GM12878 (cell line): ENCODE data around the gene ARGLU1. TPM values are rescaled to one million over a fixed set of nuclear protein-coding genes. Genes with fewer than 3 reads are reported as not detected.

Source experiments
- ATAC-seq: fragments of 200-7000 bp; cut with Tn5 transposase; 3 replicates; pipeline ENCODE4 v1.9.1; 2020; ENCODE audit warnings: mild to moderate bottlenecking, moderate library complexity
- BruUV-seq: library from RNA; stranded (reverse); fragments of 400-500 nt; replicated peaks from 2 replicates; lab custom pipeline; 2021; lab: Mats Ljungman, UMichigan
- CTCF ChIA-PET: fragments of 300-600 bp; sonication (Branson Sonifier 250); formaldehyde crosslinking; extraction: SDS; loops from one replicate; lab custom pipeline; 2021; ENCODE audit warnings: inconsistent platforms; lab: Yijun Ruan, JAX
- POLR2A ChIA-PET: fragments of 350-600 bp; formaldehyde crosslinking; extraction: SDS; loops from one replicate; lab custom pipeline; 2021; ENCODE audit warnings: inconsistent platforms; lab: Charles Lee
- RAD21 ChIA-PET: fragments of 300-600 bp; sonication (Branson Sonifier 250); formaldehyde crosslinking; loops from one replicate; lab custom pipeline; 2023; ENCODE audit warnings: antibody characterized with exemption; ENCODE audit not compliant: unreplicated experiment; lab: Charles Lee
- SMC1A ChIA-PET: fragments of 300-600 bp; sonication (Branson Sonifier 250); formaldehyde crosslinking; loops from one replicate; lab custom pipeline; 2023; ENCODE audit not compliant: unreplicated experiment, uncharacterized antibody; lab: Charles Lee
- DNase-seq: peaks from one replicate; pipeline ENCODE4 v3.0.0-alpha.2; 2011; ENCODE audit warnings: low read depth, low spot score
- FAIRE-seq: peaks from 3 replicates; lab custom pipeline; 2011; peaks lifted over from hg19 to GRCh38; lab: Jason Lieb, UNC
- H2AFZ ChIP-seq: 2 replicates; pipeline ENCODE4 v1.6.0; 2011; ENCODE audit warnings: low read depth, low read length, control low read depth; ENCODE audit not compliant: control insufficient read depth
- H3K27ac ChIP-seq: 2 replicates; pipeline ENCODE4 v1.5.1; 2011; ENCODE audit warnings: control low read depth; ENCODE audit not compliant: control insufficient read depth, insufficient read depth
- H3K27me3 ChIP-seq, 2 experiments: replicated peaks in 1 of 2; 2 replicates each; pipeline versions ENCODE4 v1.6.0 to v1.6.1; 2011; ENCODE audit warnings: low read length in 1 of 2; ENCODE audit not compliant: control insufficient read depth in 2 of 2, insufficient read depth in 2 of 2
- H3K36me3 ChIP-seq, 2 experiments: 2 replicates each; pipeline ENCODE4 v1.5.1; 2011; ENCODE audit warnings: low read length in 1 of 2; ENCODE audit not compliant: control insufficient read depth in 2 of 2, insufficient read depth in 2 of 2
- H3K4me1 ChIP-seq: 2 replicates; pipeline ENCODE4 v1.6.1; 2011; ENCODE audit warnings: mild to moderate bottlenecking, low read length, moderate library complexity, mixed read lengths; ENCODE audit not compliant: control insufficient read depth, insufficient read depth
- H3K4me2 ChIP-seq: 2 replicates; pipeline ENCODE4 v1.6.0; 2011; ENCODE audit warnings: control low read depth; ENCODE audit not compliant: control insufficient read depth, insufficient read depth
- H3K4me3 ChIP-seq: fragments of 200-600 bp; sonication (generic); 2 replicates; pipeline ENCODE4 v1.5.1; 2016
- H3K79me2 ChIP-seq: 2 replicates; pipeline ENCODE4 v1.6.0; 2011; ENCODE audit warnings: low read length; ENCODE audit not compliant: control insufficient read depth, insufficient read depth
- H3K9ac ChIP-seq: 2 replicates; pipeline ENCODE4 v1.8.0; 2011; ENCODE audit warnings: low read length, control low read depth, mixed read lengths; ENCODE audit not compliant: control insufficient read depth, insufficient read depth
- H3K9me3 ChIP-seq: replicated peaks from 3 replicates; pipeline ENCODE4 v1.5.1; 2011; ENCODE audit warnings: mild to moderate bottlenecking, low read length; ENCODE audit not compliant: control insufficient read depth, insufficient read depth
- H4K20me1 ChIP-seq: 2 replicates; pipeline ENCODE4 v1.6.0; 2011; ENCODE audit not compliant: control insufficient read depth, insufficient read depth
- BACH1 ChIP-seq: fragments of 450-650 bp; IDR thresholded peaks from 2 replicates; pipeline ENCODE4 v1.6.1; 2017; ENCODE audit warnings: mild to moderate bottlenecking, borderline replicate concordance
- CBFB ChIP-seq: IDR thresholded peaks from 2 replicates; pipeline ENCODE4 v1.6.1; 2016; ENCODE audit warnings: antibody characterized with exemption, low read depth
- EZH2 ChIP-seq: IDR thresholded peaks from 2 replicates; pipeline ENCODE4 v1.6.1; 2012; ENCODE audit warnings: low read depth, mild to moderate bottlenecking, control low read depth, inconsistent platforms, low read length, borderline replicate concordance; ENCODE audit not compliant: control insufficient read depth
- SUZ12 ChIP-seq: fragments of 200-600 bp; sonication (generic); IDR thresholded peaks from one replicate; pipeline ENCODE4 v1.6.1; 2018; ENCODE audit warnings: antibody characterized with exemption, mild to moderate bottlenecking; ENCODE audit not compliant: unreplicated experiment
- WGBS: methylation state at CpG from one replicate; pipeline ENCODE4 v1.1.6; 2016; ENCODE audit warnings: low lambda C conversion rate; ENCODE audit not compliant: insufficient replicate concordance, insufficient coverage; ENCODE audit errors: missing lambda C conversion rate; 5-methylcytosine and 5-hydroxymethylcytosine counted together
- in situ Hi-C: fragments of 300-500 bp; cut with MboI; formaldehyde crosslinking; loops from 9 replicates; pipeline ENCODE4 v1.14.3; 2018; ENCODE audit warnings: mixed read lengths
- intact Hi-C: fragments of 100-400 bp; cut with micrococcal nuclease; formaldehyde crosslinking; loops from one replicate; pipeline ENCODE4 v1.14.2; 2022; ENCODE audit not compliant: unreplicated experiment
- polyA plus RNA-seq, 11 experiments: library from polyadenylated mRNA; depleted of rRNA in 4 of 11; unstranded in 6 of 11; stranded (reverse) in 5 of 11; fragments of >200 nt; fragmentation: Nextera tagmentation in 4 of 11; fragmentation: Illumina TruSeq in 1 of 11; extraction: Ambion mirVana in 4 of 11; extraction: Trizol in 1 of 11; gene quantifications; 1 replicate in 1 of 11; 2 replicates in 10 of 11; pipeline versions ENCODE4 v1.2.1 to v1.2.3, GENCODE V29; 2011 to 2016; ENCODE audit warnings: inconsistent platforms in 2 of 11, missing spikeins in 2 of 11, low read depth in 1 of 11
- total RNA-seq, 4 experiments: library from RNA; depleted of rRNA in 3 of 4; stranded (reverse); fragments of >200 nt in 3 of 4; fragmentation: Illumina TruSeq in 1 of 4; extraction: Trizol in 1 of 4; gene quantifications; 2 replicates each; pipeline versions ENCODE4 v1.2.1 to v1.2.3, GENCODE V29; 2013 to 2021

The ARGLU1 gene
- total and polyA plus RNA-seq, 10 of the 15 experiments (the other 5 are each of a cell fraction or from before 2014, with no cell fraction given) = 47.1 to 197 (median 98.3) TPM

DNA sequence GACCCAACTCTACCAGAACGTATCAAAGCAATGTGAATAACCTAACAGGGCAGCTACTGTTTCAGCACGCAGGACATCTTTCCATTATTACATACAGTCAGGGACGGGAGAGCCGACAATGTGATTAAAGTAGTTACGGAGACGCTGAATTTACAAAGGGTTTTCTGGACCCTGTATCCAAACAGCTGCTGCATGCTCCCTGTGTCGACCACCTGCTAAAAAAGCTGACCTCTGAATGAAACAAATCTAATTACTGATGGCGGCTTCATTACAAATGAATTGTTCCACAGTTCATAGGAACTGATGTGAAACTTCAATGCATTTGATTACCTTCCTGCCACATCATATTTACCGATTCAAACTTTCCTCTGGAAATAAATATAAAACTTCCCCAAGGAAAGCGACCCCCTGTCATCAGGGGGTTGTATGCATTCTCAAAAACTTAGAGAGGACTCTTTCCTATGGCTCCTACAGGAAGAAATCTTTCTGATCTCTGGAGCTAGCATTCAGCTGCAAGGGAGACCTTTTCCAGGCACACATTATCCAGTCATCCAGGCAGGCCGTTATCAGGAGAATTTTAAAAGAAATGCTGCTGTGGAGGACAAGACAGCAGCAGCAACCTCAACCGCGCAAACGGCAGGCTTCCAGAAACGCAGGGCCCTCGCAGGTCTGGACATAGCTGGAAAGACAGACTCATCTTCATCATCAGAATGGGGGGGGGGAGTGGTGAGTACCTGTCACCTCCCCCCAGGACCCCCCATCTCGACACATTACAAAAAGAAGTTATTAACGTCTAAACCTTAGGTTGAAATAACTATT is 35.6 kb downstream of the ARGLU1 start:
- no peak overlapping the region for H3K9ac ChIP-seq
- no peak for TF ChIP-seq BACH1
- TF ChIP-seq CBFB = no peak
- 0 out of 2 replicates have a peak, but pooled peaks have one; percentile 74 for TF ChIP-seq EZH2
- TF ChIP-seq SUZ12 = peak; percentile 49
- H3K27me3 ChIP-seq = peaks cover 0 to 17% of the 10 kb centered on the region in 2 experiments; a peak in 2 of 4 replicates
- peaks cover 3% of the 10 kb centered on the region; the same call in 1 of the 2 replicates for H3K4me1 ChIP-seq
- H2AFZ ChIP-seq = no peak overlapping the region
- 0 out of 2 replicates have a peak overlapping the region, but pooled peaks have one; percentile 42 for H3K4me2 ChIP-seq
- RAD21 ChIA-PET = interaction anchor here (0.7 to 2.0 kb wide), 7 partner anchors 19 to 812 kb away, joined by 3 to 5 read pairs (median 3); no protein-coding TSS in a partner anchor
- FAIRE-seq (no peak), ATAC-seq (no peak), DNase-seq (no peak)
- H4K20me1 ChIP-seq = no peaks in the 10 kb centered on the region
- H3K4me3 ChIP-seq = no peak overlapping the region
- CTCF ChIA-PET = interaction anchor here (0.6 to 2.1 kb wide), 4 partner anchors 17 to 448 kb away, joined by 3 to 7 read pairs (median 5); no protein-coding TSS in a partner anchor
- intact Hi-C loops = loop anchor here (10.0 kb wide), 2 partner anchors 158 to 1758 kb away; no protein-coding TSS in a partner anchor
- in situ Hi-C loops = loop anchor here (25.0 kb wide), 1 partner anchor 1545 kb away; no protein-coding TSS in a partner anchor
- H3K9me3 ChIP-seq = no peaks in the 10 kb centered on the region; the same call in 2 of the 3 replicates
- BruUV-seq = no TSS peak
- SMC1A ChIA-PET = interaction anchor here (0.6 to 1.0 kb wide), 5 partner anchors 11 to 718 kb away, joined by 3 to 7 read pairs (median 3); no protein-coding TSS in a partner anchor
- no peaks in the 10 kb centered on the region for H3K79me2 ChIP-seq
- 29% methylated on average over 18 of the region's 18 CpGs for WGBS
- POLR2A ChIA-PET = interaction anchor here (0.6 kb wide), 1 partner anchor 17 kb away, joined by 4 read pairs; no protein-coding TSS in a partner anchor
- H3K36me3 ChIP-seq = no peaks in the 10 kb centered on the region
- H3K27ac ChIP-seq = no peak overlapping the region
